DMS114 treated with DMSO at 0.1 percent for 48 hours (cell line): ENCODE data around the gene NRP1.

ENCODE experiments used
- DNase-seq: peaks from one replicate; lab custom pipeline; 2025; ENCODE audit not compliant: unreplicated experiment; lab: John Stamatoyannopoulos, UW

Gene NRP1

GRCh38 chr10:33133557-33133956 is 200.9 kb downstream of the NRP1 start:
- DNase-seq: no peak

GRCh38 chr10:33132626-33133025 is 201.8 kb downstream of the NRP1 start:
- no peak for DNase-seq

- DNase-seq: no peak
These were observed 204.5 kb downstream of the NRP1 start for GRCh38 chr10:33129996-33130386.

GRCh38 chr10:33129141-33129995 is 205.1 kb downstream of the NRP1 start:
- no peak for DNase-seq

- no peak for DNase-seq
These were observed 206.8 kb downstream of the NRP1 start for GRCh38 chr10:33127622-33128021.
